OCI-M1 (cell line): Measurements from ENCODE around the gene GNAI1.
A peak's percentile ranks its signal among the peaks of the same experiment; 100 is the strongest.

Source experiments
- DNase-seq: peaks from one replicate; lab custom pipeline; 2025; lab: John Stamatoyannopoulos, UW

Gene GNAI1

GRCh38 chr7:80159802-80160201, 25.2 kb downstream of the GNAI1 start:
- no peak for DNase-seq

DNA sequence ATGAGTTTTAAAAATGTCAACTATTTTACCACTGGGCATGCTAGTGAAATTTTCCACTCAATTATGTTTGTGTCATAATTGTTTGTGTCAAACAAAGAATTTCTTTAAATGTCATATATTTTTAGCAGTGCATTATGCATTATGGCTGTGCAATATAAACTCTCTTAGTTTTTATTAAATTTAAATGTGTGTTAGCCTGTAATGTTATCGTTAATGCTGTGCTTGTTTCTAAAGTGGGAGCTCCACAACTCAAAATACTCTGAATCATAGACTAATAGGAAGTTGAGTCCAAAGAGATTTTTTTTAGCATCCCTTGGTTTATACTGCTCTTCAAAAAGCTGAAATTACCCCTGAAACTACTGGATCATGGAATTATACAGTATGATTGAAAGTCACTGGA, 26.8 kb downstream of the GNAI1 start:
- no peak for DNase-seq

GRCh38 chr7:80165177-80165576, 30.5 kb downstream of the GNAI1 start:
- no peak for DNase-seq

DNA sequence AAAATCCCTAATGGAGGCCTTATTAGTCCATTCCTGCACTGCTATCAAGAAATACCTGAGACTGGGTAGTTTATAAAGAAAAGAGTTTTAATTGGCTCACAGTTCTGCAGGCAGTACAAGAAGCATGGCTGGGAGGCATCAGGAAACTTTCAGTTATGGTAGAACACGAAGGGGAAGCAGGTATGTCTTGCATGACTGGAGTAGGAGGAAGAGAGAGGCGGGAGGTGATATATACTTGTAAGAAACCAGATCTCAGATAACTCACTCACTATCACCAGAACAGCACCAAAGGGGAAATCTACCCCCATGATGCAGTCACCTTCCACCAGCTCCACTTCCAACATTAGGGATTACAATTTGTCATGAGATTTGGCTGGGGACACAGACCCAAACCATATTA, 35.8 kb downstream of the GNAI1 start:
- DNase-seq: no peak

GRCh38 chr7:80172387-80172786, 37.8 kb downstream of the GNAI1 start:
- DNase-seq: no peak

- no peak for DNase-seq
Measured at GRCh38 chr7:80175744-80176143, 41.1 kb downstream of the GNAI1 start.

GRCh38 chr7:80181411-80181810, 46.8 kb downstream of the GNAI1 start:
- DNase-seq: no peak

DNA sequence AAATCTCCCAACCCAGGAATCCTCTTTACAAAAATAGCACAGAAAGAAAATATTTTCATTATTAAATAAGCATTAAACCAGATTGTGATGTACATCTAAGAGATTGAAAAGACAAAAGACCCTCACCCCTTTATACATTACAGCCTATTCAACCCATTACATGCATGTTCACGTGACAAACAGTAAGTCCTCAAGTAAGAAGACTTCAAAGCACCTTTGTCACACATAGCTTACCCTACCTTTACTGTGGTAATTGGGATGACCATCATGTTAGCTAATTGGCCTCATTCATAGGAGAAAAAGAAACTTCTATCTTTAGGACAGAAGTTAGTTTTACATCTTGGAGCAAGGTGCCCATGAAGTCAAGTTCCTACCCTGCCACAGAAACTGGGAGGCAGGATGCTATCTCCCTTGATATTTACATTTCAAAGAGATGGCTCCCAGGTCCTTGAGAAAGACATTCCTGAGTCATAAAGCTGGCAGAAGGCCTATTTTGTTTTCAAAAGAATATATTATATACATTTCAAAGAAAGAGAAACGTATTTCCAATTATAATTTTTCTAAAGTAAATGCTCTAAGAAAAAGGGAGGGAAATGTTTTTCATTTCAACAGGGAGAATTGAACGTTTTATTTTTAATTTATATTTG, 48.1 kb downstream of the GNAI1 start:
- no peak for DNase-seq

GRCh38 chr7:80183351-80183750, 48.7 kb downstream of the GNAI1 start:
- no peak for DNase-seq

DNA sequence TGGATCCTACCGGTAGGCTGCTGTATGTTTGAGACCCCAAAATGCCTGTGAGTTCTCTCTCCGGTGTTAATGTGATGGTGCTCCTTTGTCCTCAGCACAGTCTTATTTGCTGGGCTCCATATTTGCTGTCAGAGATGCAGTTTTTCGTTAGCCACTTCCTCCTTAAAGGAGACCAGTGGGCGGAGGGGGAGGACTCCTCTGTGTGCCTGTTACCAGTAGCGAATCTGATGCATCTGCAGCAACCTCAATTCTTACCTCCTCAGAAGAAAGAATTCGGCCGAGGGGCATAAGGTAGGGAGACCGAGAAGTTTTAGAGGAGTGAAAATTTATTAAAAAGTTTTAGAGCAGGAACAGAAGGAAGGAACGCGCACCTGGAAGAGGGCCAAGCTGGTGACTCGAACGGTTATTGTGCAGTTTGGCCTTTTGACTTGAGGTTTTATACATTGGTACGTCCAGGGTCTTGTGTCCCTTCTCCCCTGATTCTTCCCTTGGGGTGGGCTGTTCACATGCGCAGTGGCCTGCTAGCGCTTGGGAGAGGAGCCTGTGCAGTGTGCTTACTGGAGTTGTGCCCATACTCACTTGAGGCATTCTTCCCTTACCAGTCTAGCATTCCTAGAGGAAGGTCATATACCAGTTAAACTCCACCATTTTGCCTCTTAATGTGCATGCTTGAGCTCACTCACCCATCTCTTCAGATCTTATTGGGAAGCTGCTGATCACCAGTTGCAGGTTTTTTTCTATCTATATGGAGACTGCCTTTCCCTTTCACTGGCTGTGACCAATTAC, 49.5 kb downstream of the GNAI1 start:
- no peak for DNase-seq

DNA sequence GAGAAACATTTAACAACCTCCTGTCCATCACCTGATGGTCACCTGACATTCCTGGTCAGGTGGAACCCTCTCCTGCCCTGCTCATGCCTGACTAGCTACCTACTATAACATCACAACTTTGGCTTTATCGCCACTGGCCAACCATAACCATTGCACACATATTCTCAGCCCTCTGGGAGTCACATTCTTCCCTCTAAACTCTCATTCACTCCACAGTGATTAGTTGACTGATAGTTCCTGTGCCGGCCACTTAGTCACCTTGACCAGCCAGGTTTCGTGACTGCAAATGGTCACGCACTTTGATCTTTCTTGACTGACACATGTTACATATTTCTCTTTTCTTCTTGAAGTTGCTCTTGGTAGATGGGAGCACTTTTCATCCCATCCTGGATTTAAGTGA, 50.1 kb downstream of the GNAI1 start:
- no peak for DNase-seq

DNA sequence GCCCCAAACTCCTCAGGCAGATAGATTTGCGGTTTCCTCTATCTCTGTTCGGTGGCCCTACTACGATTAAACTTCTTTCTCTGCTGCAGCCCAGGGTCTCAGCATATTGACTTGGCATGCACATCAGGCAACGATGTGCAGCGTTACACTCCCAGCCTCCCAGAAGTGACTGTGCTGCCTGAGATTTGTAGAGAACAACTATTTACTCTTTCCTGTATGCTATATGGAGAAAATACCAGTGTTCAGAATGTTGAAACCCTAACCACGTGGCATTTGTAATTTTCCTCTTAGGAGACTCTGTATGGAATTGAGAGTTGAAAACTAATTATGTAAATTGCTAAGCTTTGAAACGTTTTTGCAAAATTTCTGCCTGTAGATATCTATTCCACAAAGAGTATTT, 50.9 kb downstream of the GNAI1 start:
- no peak for DNase-seq

- DNase-seq: no peak
Measured at GRCh38 chr7:80186721-80187120, 52.1 kb downstream of the GNAI1 start.

DNA sequence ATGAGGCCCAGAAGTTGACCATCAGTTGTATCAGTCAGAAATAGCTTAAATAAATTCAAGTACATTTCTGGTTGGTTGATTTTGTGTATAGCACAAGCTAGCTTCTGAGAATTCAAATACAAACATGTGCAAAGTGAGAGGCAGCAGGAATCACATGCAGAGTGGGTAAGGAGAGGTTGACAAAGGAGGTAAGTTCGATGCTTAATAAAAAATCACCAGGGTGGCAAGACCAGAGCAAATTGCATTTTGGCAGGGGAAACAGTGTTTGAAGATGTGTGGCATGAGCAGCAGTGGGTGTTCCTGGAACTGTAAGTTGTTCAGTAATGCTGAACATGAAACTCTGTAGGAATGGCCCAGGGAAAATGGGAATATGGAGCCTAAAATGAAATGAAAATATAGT, 52.6 kb downstream of the GNAI1 start:
- no peak for DNase-seq

DNA sequence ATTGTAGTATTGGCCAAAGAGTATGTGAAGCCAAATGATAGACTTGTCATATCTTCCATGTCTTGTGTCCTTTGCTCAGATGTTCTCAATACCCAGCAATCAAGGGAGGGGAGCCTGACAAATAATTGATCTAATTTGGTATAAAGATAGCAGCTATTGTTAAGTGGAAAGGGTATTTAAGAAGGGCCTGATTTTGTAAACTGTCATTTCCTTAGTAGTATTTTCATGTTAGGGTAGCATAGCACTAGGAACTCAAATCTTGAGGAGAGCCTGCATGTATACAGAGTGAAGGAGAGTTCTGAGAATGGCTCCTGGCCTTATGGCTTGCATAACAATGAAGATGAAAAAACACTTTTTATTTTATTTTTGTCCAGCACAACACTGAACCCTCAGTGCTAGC, 53.1 kb downstream of the GNAI1 start:
- DNase-seq: no peak

DNA sequence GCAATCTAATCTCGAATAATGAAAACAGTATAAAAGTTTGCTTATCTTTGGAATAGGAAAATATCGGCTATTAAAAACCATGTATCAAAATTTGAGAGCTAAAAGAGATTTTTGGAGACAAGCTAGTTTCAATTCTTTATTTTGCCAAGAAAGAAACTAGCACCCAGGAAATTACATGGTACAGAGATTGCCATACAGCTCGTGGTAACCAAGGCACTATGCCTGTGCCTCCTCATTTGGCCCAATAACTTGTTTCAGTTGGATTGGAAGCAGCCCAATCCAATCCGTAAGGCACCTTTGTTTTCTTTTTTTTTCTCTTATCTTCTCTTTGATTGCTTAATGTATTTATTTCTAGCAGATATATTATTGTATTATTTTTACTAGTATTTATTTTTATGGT, 55.0 kb downstream of the GNAI1 start:
- DNase-seq: no peak

DNA sequence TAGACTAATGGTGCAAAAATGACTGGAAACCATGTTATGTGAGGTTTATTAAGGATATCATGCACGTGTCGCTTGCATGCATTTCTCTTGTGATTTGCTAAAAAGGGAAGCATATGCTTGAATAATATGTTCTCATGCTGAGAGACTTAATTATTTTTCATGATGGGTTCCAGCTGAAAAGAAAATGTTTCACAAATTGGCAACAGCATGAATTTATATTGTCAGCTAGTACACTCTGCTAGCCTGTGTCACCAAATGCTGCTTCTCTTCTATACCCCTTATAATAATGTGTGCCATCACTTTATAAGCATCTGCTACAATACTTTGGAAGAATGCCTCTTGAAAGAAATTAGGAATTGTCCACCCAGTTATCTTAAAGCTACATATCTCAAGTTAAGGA, 63.0 kb downstream of the GNAI1 start:
- no peak for DNase-seq

GRCh38 chr7:80199051-80199450, 64.4 kb downstream of the GNAI1 start:
- no peak for DNase-seq

- no peak for DNase-seq
Measured at GRCh38 chr7:80204454-80204853, 69.8 kb downstream of the GNAI1 start.

DNA sequence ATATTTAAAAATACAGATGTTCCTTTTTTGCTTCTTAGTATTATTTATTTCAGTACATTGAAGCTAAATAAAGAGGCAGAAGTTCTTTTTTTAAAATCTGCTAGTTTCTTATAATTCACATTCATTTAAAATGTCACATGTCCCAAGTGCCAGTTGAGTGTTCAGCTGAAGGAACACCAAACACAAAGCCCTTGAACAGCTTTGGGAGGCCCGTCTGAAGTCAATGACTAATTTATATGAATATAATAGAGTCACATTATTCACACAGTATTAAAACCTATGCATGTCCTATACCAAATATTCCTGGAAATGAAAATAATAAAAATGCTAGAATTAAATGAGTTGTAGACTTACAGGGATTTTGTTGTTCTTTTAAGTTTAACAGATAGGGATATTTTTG, 70.3 kb downstream of the GNAI1 start:
- no peak for DNase-seq

DNA sequence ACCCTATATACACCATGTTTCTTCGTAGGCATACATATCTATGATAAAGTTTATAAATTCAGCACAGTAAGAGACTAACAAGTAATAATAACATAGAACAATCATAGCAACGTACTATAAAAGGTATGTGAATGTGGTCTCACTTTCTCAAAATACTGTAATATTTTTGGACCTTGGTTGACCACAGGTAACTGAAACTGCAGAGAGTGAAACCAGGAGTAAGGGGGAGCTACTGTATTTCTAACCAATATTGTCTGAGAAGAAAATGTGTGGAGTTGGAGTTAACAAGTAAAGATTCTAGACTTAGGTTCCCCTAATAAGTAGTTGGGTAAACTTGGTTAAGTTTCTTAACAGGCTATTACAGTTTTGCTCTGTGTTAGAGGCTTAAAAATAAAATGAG, 72.1 kb downstream of the GNAI1 start:
- DNase-seq: no peak

DNA sequence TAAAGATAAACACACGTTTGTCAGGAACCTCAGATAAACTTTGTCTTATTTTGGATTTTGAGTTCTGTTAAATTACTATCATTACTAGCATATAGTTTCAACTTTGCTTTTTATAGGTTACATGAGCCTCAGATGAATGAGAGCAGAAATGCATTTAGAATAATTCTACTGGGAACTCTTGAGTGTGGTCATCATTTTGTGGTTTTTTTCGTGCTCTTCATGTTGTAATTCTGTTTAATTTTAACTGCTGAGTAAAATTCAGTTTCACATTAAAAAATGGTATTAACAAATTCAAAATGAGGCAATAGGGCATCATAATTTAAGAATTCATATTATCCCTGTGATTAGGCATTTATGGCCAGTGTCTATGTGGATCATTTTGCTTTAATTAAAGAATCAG, 72.9 kb downstream of the GNAI1 start:
- DNase-seq: peak; percentile 46

GRCh38 chr7:80208700-80209099, 74.1 kb downstream of the GNAI1 start:
- DNase-seq: no peak

DNA sequence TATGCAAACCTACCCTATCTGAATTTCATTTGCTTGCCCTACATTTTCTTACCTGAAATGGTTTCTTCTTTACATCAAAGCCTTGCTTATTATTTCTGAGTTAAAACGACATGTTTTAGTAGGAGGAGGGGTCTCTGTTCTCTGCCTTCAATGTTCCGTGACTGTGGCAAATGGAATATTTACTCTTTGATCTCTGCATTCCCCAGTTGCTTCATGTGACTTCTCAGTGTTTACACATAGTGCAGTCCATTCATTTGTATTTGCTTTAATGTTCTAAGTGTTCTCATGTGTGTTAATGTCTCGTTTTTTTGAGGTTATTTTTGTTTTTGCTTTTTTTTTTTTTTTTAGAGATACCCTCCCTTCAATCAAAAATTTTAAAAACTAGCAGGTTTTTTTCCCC, 75.8 kb downstream of the GNAI1 start:
- DNase-seq: no peak
